ENCODE results near the gene FXYD3.

The FXYD3 gene, protein sequence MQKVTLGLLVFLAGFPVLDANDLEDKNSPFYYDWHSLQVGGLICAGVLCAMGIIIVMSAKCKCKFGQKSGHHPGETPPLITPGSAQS

GRCh38 chr19:35115177-35115951 lies at the start of gene FXYD3:
TSS of gene FXYD3 (plus strand) at chr19:35115823. CDS start at chr19:35119377, 3,554 bp downstream.
- FAIRE-seq = no peak

DNA sequence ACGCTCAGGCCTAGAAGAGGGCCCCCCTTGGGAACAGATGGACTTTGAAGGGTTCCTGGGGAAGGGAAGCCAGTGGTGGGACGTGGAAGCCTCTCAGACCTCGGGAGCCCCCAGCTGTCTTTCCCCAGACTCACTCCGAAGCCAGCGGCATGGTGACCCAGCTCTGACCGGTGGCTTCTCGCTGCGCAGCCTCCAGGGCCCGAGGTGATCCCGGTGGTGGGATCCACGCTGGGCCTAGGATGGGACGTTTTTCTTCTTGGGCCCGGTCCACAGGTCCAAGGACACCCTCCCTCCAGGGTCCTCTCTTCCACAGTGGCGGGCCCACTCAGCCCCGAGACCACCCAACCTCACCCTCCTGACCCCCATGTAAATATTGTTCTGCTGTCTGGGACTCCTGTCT lies 49.5 kb upstream of the FXYD3 start:
- no peak for FAIRE-seq

DNA sequence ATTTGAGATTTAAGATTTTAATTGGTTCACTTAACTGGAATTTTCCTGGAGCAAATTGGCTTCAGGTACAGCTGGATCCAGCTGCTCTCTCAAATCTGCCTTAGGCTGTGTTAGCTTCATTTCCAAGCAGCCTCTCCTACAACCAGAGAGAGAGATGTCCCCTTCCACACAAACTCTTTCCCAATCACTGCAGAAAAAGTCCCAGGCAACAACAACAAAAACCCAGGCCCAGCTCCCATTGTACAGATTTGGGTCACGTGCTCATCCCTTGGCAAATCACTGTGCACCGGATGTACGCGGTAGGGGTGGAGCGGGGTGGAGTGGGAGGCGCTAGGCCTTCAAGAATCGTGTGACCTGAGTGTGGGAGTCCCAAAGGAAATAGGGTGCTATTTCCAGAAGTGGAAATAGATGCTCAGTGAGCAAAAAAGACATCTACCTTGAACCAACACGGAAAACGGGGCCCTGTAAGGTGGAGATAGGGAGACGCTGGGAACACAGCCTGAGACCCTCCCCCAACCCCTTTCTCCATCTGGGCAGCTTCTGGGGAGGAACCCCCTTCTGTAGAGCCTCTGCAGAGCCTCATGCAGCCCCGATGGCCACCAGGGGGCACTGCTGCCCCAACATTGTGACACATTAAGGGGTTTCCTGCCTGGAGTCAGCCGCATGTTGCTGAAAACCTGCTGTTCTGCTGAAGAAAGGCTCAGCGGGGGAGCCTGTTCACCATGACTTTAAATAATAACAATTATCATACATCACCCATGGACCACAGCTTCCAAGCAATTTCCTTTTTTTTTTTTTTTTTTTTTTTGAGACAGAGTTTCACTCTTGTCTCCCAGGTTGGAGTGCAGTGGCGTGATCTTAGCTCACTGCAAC lies 48.7 kb upstream of the FXYD3 start:
- FAIRE-seq = no peak

DNA sequence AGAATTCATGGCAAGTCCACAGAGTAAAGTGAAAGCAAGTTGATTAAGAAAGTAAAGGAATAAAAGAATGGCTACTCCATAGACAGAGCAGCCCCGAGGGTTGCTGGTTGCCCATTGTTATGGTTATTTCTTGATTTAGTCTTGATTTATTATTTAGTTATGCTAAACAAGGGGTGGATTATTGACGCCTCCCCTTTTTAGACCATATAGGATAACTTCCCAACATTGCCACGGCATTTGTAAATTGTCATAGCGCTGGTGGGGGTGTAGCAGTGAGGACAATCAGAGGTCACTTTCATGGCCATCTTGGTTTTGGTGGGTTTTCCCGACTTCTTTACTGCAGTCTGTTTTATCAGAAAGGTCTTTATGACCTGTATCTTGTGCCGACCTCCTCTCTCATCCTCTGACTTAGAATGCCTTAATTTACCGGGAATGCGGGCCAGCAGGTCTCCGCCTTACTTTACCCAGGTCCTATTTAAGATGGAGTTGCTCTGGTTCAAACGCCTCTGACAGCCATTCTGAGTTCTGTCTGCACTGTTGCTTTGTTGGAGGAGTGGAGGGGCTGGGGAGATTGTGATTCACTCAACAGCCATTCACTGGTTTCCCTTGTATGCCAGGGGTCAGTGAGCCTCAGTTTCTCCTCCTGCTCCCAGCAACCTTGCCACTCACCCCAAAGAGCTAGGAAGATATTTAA lies 46.5 kb upstream of the FXYD3 start:
- no peak for FAIRE-seq

DNA sequence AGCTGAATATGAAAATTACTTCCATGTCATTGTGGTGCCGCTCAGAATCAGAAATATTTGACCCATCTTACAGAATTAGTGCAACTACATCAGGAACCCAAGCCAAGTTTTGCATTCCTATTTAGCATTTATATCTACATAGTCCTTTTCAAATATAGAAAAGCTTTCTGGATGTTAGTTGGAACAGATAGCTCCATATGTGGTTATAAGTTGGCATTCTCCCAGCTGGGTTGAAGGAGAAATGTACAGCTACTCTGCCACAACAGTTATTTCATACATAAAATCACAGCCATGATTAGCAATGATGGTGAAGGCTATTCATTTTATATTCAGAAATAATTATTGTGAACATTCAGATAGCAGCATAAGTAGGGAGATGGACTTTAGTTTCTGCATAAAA lies 45.9 kb upstream of the FXYD3 start:
- no peak for FAIRE-seq

GRCh38 chr19:35070471-35070870 lies 45.2 kb upstream of the FXYD3 start:
- FAIRE-seq = no peak

DNA sequence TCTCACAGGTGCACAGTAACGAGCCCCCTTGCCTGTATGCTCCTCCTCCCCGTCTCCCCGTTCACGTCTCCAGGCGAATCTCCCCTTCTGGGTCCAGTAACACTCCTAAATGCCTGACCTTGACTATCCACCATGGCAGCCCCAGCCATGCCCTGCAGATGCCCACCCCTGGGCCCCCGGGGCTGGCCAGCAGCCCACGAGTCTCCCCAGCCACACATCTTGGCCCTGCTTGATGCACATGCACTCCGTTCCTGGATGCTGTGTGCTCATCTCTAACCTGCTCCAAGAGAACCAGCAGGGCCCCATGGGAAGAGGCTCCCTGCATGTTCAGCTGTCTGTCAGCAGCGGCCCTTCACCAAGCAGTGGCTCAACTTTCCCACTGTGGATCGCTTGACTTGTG lies 42.1 kb upstream of the FXYD3 start:
- FAIRE-seq = no peak

- no peak for FAIRE-seq
Observed at GRCh38 chr19:35073941-35074340, 41.7 kb upstream of the FXYD3 start.

GRCh38 chr19:35074426-35075201 lies 41.0 kb upstream of the FXYD3 start:
- FAIRE-seq = no peak

GRCh38 chr19:35075202-35076025 lies 40.2 kb upstream of the FXYD3 start:
- no peak for FAIRE-seq

DNA sequence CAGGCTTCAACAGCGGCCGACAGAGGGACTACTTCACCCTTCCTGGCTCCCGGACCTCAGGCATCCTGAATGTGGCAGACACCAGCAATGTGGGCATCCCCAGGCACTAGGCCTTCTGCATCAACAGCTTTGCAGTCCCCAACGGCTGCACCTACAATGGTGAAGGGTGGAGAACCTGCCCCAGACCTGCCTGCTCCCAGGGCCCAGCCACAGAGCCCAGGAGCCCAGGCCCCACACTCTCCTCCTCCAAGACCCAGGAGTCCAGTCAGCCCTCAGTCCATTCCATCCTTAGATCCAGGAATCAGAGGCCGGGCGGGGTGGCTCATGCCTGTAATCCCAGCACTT lies 39.6 kb upstream of the FXYD3 start:
- no peak for FAIRE-seq

DNA sequence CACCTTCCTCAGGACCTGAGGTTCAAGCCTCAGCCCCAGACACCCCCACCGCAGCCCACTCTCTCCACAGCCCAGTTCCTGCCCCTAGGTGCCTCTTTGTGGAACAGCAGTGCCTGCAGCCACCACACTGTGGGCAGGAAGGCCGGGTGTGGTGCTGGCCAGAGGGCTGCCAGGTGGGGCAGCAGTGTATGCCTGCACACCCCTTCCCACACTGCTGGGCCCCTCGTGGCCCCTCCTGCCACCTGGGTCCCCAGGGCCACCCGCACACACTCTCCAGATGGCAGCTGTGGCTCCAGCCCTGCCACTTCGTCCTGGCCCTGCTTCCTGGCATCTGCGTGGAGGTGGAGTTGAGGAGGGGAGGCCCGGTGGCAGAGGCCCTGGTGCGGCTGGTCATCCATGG lies 39.0 kb upstream of the FXYD3 start:
- no peak for FAIRE-seq

- no peak for FAIRE-seq
Observed at GRCh38 chr19:35077411-35078223, 38.0 kb upstream of the FXYD3 start.

DNA sequence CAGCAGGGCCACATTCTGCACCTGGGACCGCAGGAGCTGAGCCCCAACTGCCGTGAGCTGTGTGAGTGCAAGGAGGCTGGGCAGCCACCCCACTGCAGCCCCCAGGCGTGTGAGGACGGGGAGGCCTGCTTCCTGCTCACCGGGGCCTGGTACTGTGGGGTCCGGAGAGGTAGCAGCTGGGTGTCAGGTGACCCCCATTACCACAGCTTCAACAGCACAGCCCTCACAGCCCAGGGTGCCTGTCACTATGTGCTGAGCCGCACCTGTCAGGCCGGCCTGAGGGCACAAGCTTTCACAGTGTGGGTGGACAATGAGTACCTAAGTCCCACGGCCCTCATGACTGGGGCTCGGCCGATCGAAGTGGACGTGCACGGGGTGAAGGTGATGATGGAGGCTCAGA lies 35.8 kb upstream of the FXYD3 start:
- no peak for FAIRE-seq

DNA sequence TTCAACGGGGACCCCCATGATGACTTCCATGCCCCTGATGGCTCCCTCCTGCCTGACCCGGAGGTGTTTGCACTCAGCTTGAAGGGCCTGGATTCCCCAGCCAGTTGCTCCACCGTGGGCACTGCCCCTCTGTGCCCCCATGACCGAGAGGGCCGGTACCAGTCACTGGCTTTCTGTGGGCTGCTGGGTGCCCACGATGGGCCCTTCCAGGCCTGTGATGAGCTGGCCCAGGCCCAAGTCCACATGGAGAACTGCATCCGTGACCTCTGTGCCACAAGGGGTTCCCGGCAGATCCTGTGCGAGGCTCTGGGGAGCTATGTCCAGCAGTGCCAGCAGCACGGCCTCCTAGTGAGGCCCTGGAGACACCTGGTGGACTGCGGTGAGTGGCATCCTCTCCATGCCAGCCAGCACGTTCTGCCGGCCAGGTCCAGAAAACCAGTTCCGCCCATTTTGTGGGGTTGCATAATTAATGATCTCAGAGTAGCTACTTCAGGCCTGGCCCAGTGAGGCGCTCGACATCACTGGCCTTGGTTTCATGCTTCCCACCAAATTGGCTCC lies 34.9 kb upstream of the FXYD3 start:
- FAIRE-seq = no peak

- no peak for FAIRE-seq
Observed at GRCh38 chr19:35081201-35081600, 34.4 kb upstream of the FXYD3 start.

DNA sequence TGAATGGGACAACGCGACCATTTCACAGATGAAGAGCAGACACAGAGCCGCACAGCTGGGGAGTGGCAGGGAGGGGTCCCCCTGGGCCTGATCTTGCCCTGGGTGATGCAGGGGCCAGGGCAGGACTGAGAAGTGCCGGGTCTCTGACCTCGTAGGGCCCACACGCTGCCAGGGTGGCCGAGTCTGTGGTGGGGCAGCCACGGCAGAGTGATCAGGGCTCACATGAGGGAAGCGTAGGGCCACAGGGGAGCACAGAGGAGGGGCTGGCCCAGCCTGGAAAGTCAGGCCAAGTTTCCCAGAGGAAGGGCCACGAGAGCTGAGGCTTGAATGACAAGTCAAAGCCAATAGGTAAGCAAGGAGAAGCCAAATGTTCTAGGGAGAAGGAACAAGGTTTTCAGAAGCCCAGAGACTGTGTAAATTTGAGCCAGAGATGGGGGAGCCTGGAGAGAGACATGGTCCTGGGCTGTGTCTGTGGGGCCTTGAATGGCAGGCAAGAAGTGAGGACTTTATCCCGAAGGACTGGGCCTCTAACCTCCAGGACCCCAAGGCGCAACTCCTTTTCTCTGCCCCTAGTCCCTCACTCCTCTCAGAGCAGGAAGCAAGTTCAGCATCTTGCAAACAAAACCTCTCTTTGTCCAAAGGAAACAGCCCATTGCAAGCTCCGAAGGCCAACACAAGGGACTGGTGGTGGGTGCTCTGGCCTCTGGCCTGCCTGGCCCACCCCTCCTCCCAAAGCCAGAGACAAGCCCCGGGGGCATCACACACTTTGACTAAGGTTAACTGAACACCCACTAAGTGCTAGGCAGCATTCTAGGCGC lies 31.7 kb upstream of the FXYD3 start:
- FAIRE-seq = no peak

DNA sequence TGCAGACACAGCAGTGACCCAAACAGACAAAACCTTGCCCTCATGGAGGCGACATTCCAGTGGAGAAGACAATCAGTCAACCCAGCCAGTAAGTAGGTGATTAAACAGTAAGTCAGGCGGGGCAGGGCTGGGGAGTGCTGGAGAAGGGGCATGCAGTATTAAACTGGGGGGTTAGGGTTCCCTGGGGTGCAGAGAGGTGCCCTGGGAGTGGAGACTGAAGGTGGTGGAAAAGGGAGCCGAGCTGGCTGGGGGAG lies 31.2 kb upstream of the FXYD3 start:
- FAIRE-seq = no peak

- FAIRE-seq = no peak
Observed at GRCh38 chr19:35085947-35086346, 29.7 kb upstream of the FXYD3 start.

- no peak for FAIRE-seq
Observed at GRCh38 chr19:35086455-35086854, 29.2 kb upstream of the FXYD3 start.
